ENCODE data around the gene CCDC71L. TPM values are rescaled to one million over a fixed set of nuclear protein-coding genes. Genes with fewer than 3 reads are reported as not detected.

The CCDC71L gene
- total RNA-seq, 1 experiment from 2014 or later: 18.4 TPM

DNA sequence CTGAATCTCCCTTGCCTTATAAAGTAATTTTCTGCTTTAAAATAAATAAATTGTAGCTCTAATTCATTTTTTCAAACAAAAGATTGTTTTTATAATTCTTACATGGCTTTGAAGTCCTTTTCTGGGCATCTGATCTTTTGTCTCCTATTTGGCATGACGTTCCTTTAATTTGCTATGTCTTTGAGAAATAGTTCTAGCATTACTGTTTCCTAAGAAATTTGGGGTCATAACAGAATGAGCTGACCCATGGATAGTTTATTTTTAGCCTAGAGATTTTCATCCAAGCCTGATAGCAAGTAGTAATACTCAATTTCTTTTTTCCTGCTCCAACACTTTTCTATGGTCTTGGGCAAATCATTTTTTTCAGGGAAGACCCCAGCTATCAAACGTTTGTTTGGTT lies 31.4 kb downstream of the CCDC71L start:
- intact Hi-C loops (cut with micrococcal nuclease; ENCODE audit: unreplicated experiment): no loop called here
- ChIA-PET POLR2A (ENCODE audit: low non-redundant PET) (no interaction called here), CTCF (no interaction called here)
- no peaks in the 10 kb centered on the region for H3K4me1 ChIP-seq (ENCODE audit: insufficient read depth, low read length, poor library complexity, severe bottlenecking)
- H3K4me3 ChIP-seq (ENCODE audit: low read depth, low read length, poor library complexity, severe bottlenecking): no peak overlapping the region
- H3K36me3 ChIP-seq (ENCODE audit: insufficient read depth, low read length, poor library complexity, severe bottlenecking): no peaks in the 10 kb centered on the region
- no TSS peak for BruUV-seq (replicated peaks)
- H3K27ac ChIP-seq (ENCODE audit: low read depth, low read length, poor library complexity, severe bottlenecking): no peak overlapping the region
- H3K27me3 ChIP-seq (replicated peaks; ENCODE audit: insufficient read depth, low read depth, low read length, poor library complexity): peaks cover 36% of the 10 kb centered on the region
- no peak for TF ChIP-seq EZH2 (IDR thresholded peaks at IDR 0.05; ENCODE audit: borderline replicate concordance, low read depth, low read length, poor library complexity, severe bottlenecking)
- TF ChIP-seq, protein P1, sequence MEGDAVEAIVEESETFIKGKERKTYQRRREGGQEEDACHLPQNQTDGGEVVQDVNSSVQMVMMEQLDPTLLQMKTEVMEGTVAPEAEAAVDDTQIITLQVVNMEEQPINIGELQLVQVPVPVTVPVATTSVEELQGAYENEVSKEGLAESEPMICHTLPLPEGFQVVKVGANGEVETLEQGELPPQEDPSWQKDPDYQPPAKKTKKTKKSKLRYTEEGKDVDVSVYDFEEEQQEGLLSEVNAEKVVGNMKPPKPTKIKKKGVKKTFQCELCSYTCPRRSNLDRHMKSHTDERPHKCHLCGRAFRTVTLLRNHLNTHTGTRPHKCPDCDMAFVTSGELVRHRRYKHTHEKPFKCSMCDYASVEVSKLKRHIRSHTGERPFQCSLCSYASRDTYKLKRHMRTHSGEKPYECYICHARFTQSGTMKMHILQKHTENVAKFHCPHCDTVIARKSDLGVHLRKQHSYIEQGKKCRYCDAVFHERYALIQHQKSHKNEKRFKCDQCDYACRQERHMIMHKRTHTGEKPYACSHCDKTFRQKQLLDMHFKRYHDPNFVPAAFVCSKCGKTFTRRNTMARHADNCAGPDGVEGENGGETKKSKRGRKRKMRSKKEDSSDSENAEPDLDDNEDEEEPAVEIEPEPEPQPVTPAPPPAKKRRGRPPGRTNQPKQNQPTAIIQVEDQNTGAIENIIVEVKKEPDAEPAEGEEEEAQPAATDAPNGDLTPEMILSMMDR (conservative IDR thresholded peaks at IDR 0.05; ENCODE audit: low read depth, low read length): no peak
- no peaks in the 10 kb centered on the region for H3K9me3 ChIP-seq (ENCODE audit: low read depth, low read length, poor library complexity, severe bottlenecking)
- no peak for DNase-seq (ENCODE audit: low spot score)

DNA sequence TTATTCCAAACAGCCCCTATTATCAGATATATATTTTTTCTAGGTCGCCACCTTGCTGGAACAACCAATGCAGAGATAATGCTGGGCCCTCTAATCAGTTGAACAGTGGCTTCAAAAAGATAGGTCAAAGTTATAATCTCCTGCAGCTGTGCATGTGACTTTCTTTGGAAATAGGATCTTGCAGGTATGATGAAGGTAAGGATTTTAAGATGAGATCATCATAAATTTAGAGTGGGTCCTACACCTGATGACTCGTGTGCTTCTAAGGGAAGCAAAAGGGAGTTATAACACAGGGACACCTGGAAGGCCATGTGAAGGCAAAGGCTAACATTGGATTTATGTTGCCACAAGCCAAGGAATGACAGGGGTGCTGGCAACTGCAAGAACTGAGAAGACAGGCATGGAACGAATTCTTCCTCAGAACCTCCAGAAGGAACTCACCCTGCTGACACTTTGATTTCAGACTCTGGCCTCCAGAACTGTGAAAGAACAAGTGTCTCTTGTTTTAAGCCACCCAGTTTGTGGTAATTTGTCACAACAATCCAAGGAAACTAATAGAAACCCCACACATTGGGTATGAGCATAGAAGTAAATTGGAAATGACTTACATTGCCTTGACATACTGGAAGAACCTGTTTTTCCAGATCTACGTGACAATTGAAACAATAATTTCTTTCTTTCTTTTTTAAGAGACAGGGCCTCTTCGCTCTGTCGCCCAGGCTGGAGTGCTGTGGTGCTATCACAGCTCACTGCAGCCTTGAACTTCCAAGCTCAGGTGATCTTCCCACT lies 34.4 kb downstream of the CCDC71L start:
- Histone ChIP-seq H3K4me3 (ENCODE audit: low read depth, low read length, poor library complexity, severe bottlenecking) (no peak overlapping the region), H3K36me3 (ENCODE audit: insufficient read depth, low read length, poor library complexity, severe bottlenecking) (no peaks in the 10 kb centered on the region), H3K4me1 (ENCODE audit: insufficient read depth, low read length, poor library complexity, severe bottlenecking) (no peaks in the 10 kb centered on the region), H3K9me3 (ENCODE audit: low read depth, low read length, poor library complexity, severe bottlenecking) (peaks cover 7% of the 10 kb centered on the region), H3K27me3 (replicated peaks; ENCODE audit: insufficient read depth, low read depth, low read length, poor library complexity) (peaks cover 23% of the 10 kb centered on the region), H3K27ac (ENCODE audit: low read depth, low read length, poor library complexity, severe bottlenecking) (no peak overlapping the region)
- BruUV-seq (replicated peaks): no TSS peak
- no peak for TF ChIP-seq EZH2 (IDR thresholded peaks at IDR 0.05; ENCODE audit: borderline replicate concordance, low read depth, low read length, poor library complexity, severe bottlenecking)
- TF ChIP-seq, protein P1 (conservative IDR thresholded peaks at IDR 0.05; ENCODE audit: low read depth, low read length): no peak
- intact Hi-C loops (cut with micrococcal nuclease; ENCODE audit: unreplicated experiment): no loop called here
- no peak for DNase-seq (ENCODE audit: low spot score)
- ChIA-PET POLR2A (ENCODE audit: low non-redundant PET) (no interaction called here), CTCF (no interaction called here)

DNA sequence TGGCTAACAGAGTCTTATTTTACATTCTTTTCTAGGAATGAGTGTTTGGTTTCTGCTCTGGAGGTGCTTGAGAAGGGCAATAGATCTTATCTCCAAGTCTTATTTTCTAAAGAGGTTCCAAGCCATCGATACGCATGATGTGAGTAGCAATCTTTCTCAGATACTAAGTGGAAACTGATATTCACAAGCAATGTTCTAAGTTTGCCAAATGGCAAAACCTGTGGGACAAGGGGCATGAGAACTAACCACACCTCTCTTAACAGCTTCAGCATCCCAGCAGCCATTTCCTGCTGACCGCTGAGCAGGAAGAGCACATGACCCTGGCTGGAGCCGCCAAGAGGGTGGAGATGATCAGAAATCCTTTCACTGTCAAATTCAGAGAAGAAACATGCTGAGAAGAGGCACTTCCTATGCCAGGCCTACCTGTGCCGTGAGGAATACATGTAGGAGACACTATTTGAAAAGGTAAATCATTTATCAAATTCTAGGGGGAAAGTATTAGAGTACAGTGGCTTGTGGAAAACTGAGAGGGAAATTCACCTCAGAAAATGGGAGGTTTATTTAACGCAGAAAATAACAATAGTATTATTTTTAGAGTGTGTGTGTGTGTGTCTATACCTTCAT lies 35.2 kb downstream of the CCDC71L start:
- no peak overlapping the region for H3K4me3 ChIP-seq (ENCODE audit: low read depth, low read length, poor library complexity, severe bottlenecking)
- H3K27me3 ChIP-seq (replicated peaks; ENCODE audit: insufficient read depth, low read depth, low read length, poor library complexity): peaks cover 17% of the 10 kb centered on the region
- H3K27ac ChIP-seq (ENCODE audit: low read depth, low read length, poor library complexity, severe bottlenecking): no peak overlapping the region
- no peak for DNase-seq (ENCODE audit: low spot score)
- H3K4me1 ChIP-seq (ENCODE audit: insufficient read depth, low read length, poor library complexity, severe bottlenecking): no peaks in the 10 kb centered on the region
- no peaks in the 10 kb centered on the region for H3K36me3 ChIP-seq (ENCODE audit: insufficient read depth, low read length, poor library complexity, severe bottlenecking)
- intact Hi-C loops (cut with micrococcal nuclease; ENCODE audit: unreplicated experiment): no loop called here
- TF ChIP-seq EZH2 (IDR thresholded peaks at IDR 0.05; ENCODE audit: borderline replicate concordance, low read depth, low read length, poor library complexity, severe bottlenecking): no peak
- TF ChIP-seq, protein P1 (conservative IDR thresholded peaks at IDR 0.05; ENCODE audit: low read depth, low read length): no peak
- H3K9me3 ChIP-seq (ENCODE audit: low read depth, low read length, poor library complexity, severe bottlenecking): peaks cover 9% of the 10 kb centered on the region
- ChIA-PET CTCF (no interaction called here), POLR2A (ENCODE audit: low non-redundant PET) (no interaction called here)
- BruUV-seq (replicated peaks): no TSS peak

All from A673 (cell line).